ENCODE measurements around the gene SIGLEC9.
A peak's percentile ranks its signal among the peaks of the same experiment; 100 is the strongest.
"Not testable (repeated sequence)": the region's sequence is repeated elsewhere in the genome, so short reads cannot be mapped to it uniquely, and the experiment has no call there.

Gene SIGLEC9

GRCh38 chr19:51140441-51140840, 15.7 kb downstream of the SIGLEC9 start:
- no peaks in the 10 kb centered on the region for H3K36me3 Mint-ChIP-seq (ENCODE audit: low read depth)
- peaks cover 8% of the 10 kb centered on the region for H3K4me1 Mint-ChIP-seq (ENCODE audit: low read depth)

GRCh38 chr19:51141181-51141580, 16.5 kb downstream of the SIGLEC9 start:
- Mint-ChIP-seq H3K4me1 (ENCODE audit: low read depth) (peaks cover 8% of the 10 kb centered on the region), H3K9me3 (no peaks in the 10 kb centered on the region), H3K27ac (no peak overlapping the region), H3K4me3 (no peak overlapping the region), H3K27me3 (ENCODE audit: low read depth) (peaks cover 17% of the 10 kb centered on the region), H3K36me3 (ENCODE audit: low read depth) (no peaks in the 10 kb centered on the region)

More at GRCh38 chr19:51140441-51140840, 15.7 kb downstream of the SIGLEC9 start:
- no peak overlapping the region for H3K4me3 Mint-ChIP-seq
- H3K27ac Mint-ChIP-seq, result no peak overlapping the region
- H3K27me3 Mint-ChIP-seq (ENCODE audit: low read depth), result peaks cover 21% of the 10 kb centered on the region
- peaks cover under 1% of the 10 kb centered on the region for H3K9me3 Mint-ChIP-seq

GRCh38 chr19:51142119-51142518, 17.4 kb downstream of the SIGLEC9 start, which contains the start of gene SIGLEC7:
Gene SIGLEC7, plus strand, starts transcription at chr19:51142301. Its CDS starts 69 bp downstream, at chr19:51142370.
- H3K27ac Mint-ChIP-seq, result no peak within 1 kb of the TSS
- H3K27me3 Mint-ChIP-seq (ENCODE audit: low read depth), result peaks cover 14% of the 10 kb centered on the region
- no peak within 1 kb of the TSS for H3K4me3 Mint-ChIP-seq
- H3K9me3 Mint-ChIP-seq, result no peaks in the 10 kb centered on the region
- H3K4me1 Mint-ChIP-seq (ENCODE audit: low read depth), result peaks cover 3% of the 10 kb centered on the region
- H3K36me3 Mint-ChIP-seq (ENCODE audit: low read depth), result no peaks in the 10 kb centered on the region

GRCh38 chr19:51142809-51143475, 18.2 kb downstream of the SIGLEC9 start:
- not testable (repeated sequence) for H3K27ac Mint-ChIP-seq; H3K4me3 Mint-ChIP-seq; H3K9me3 Mint-ChIP-seq; H3K4me1 Mint-ChIP-seq (ENCODE audit: low read depth); H3K36me3 Mint-ChIP-seq (ENCODE audit: low read depth)
- H3K27me3 Mint-ChIP-seq (ENCODE audit: low read depth), result peaks cover 14% of the 10 kb centered on the region

GRCh38 chr19:51143486-51143885, 18.8 kb downstream of the SIGLEC9 start:
- Mint-ChIP-seq H3K4me3 (no peak overlapping the region), H3K36me3 (ENCODE audit: low read depth) (no peaks in the 10 kb centered on the region), H3K27ac (no peak overlapping the region), H3K27me3 (ENCODE audit: low read depth) (peaks cover 14% of the 10 kb centered on the region), H3K9me3 (no peaks in the 10 kb centered on the region), H3K4me1 (ENCODE audit: low read depth) (no peaks in the 10 kb centered on the region)

GRCh38 chr19:51144482-51145045, 19.9 kb downstream of the SIGLEC9 start:
- no peak overlapping the region for H3K4me3 Mint-ChIP-seq
- no peaks in the 10 kb centered on the region for H3K9me3 Mint-ChIP-seq
- no peak overlapping the region for H3K27ac Mint-ChIP-seq
- peaks cover 19% of the 10 kb centered on the region for H3K27me3 Mint-ChIP-seq (ENCODE audit: low read depth)
- no peaks in the 10 kb centered on the region for H3K4me1 Mint-ChIP-seq (ENCODE audit: low read depth)
- H3K36me3 Mint-ChIP-seq (ENCODE audit: low read depth), result no peaks in the 10 kb centered on the region

GRCh38 chr19:51145916-51146493, 21.3 kb downstream of the SIGLEC9 start:
- Mint-ChIP-seq H3K4me1 (ENCODE audit: low read depth) (no peaks in the 10 kb centered on the region), H3K36me3 (ENCODE audit: low read depth) (no peaks in the 10 kb centered on the region), H3K9me3 (peaks cover 4% of the 10 kb centered on the region), H3K27me3 (ENCODE audit: low read depth) (peaks cover 22% of the 10 kb centered on the region), H3K4me3 (no peak overlapping the region), H3K27ac (no peak overlapping the region)

- Mint-ChIP-seq H3K36me3 (ENCODE audit: low read depth) (no peaks in the 10 kb centered on the region), H3K27me3 (ENCODE audit: low read depth) (peaks cover 25% of the 10 kb centered on the region), H3K4me1 (ENCODE audit: low read depth) (no peaks in the 10 kb centered on the region), H3K27ac (no peak overlapping the region), H3K9me3 (peaks cover 6% of the 10 kb centered on the region), H3K4me3 (no peak overlapping the region)
Observed at GRCh38 chr19:51146751-51147150, 22.0 kb downstream of the SIGLEC9 start.

- H3K36me3 Mint-ChIP-seq (ENCODE audit: low read depth), result no peaks in the 10 kb centered on the region
- no peak overlapping the region for H3K27ac Mint-ChIP-seq
- no peaks in the 10 kb centered on the region for H3K4me1 Mint-ChIP-seq (ENCODE audit: low read depth)
- H3K27me3 Mint-ChIP-seq (ENCODE audit: low read depth), result peaks cover 25% of the 10 kb centered on the region
- H3K4me3 Mint-ChIP-seq, result no peak overlapping the region
- H3K9me3 Mint-ChIP-seq, result peaks cover 6% of the 10 kb centered on the region
Observed at GRCh38 chr19:51147663-51148062, 23.0 kb downstream of the SIGLEC9 start.

GRCh38 chr19:51148580-51148979, 23.9 kb downstream of the SIGLEC9 start:
- no peaks in the 10 kb centered on the region for H3K4me1 Mint-ChIP-seq (ENCODE audit: low read depth)
- no peaks in the 10 kb centered on the region for H3K36me3 Mint-ChIP-seq (ENCODE audit: low read depth)
- H3K27me3 Mint-ChIP-seq (ENCODE audit: low read depth), result peaks cover 29% of the 10 kb centered on the region
- H3K4me3 Mint-ChIP-seq, result no peak overlapping the region
- peaks cover 6% of the 10 kb centered on the region for H3K9me3 Mint-ChIP-seq
- no peak overlapping the region for H3K27ac Mint-ChIP-seq

- H3K36me3 Mint-ChIP-seq (ENCODE audit: low read depth), result no peaks in the 10 kb centered on the region
- peaks cover 6% of the 10 kb centered on the region for H3K9me3 Mint-ChIP-seq
- H3K4me1 Mint-ChIP-seq (ENCODE audit: low read depth), result no peaks in the 10 kb centered on the region
- H3K27ac Mint-ChIP-seq, result no peak overlapping the region
- peaks cover 29% of the 10 kb centered on the region for H3K27me3 Mint-ChIP-seq (ENCODE audit: low read depth)
- no peak overlapping the region for H3K4me3 Mint-ChIP-seq
Observed at GRCh38 chr19:51150627-51151026, 25.9 kb downstream of the SIGLEC9 start.

GRCh38 chr19:51156710-51157109, 32.0 kb downstream of the SIGLEC9 start:
- Mint-ChIP-seq H3K9me3 (no peaks in the 10 kb centered on the region), H3K4me1 (ENCODE audit: low read depth) (peaks cover 11% of the 10 kb centered on the region), H3K27me3 (ENCODE audit: low read depth) (peaks cover 32% of the 10 kb centered on the region), H3K27ac (no peak overlapping the region), H3K36me3 (ENCODE audit: low read depth) (no peaks in the 10 kb centered on the region), H3K4me3 (no peak overlapping the region)

- H3K36me3 Mint-ChIP-seq (ENCODE audit: low read depth), result no peaks in the 10 kb centered on the region
- H3K4me3 Mint-ChIP-seq, result no peak overlapping the region
- H3K27ac Mint-ChIP-seq, result no peak overlapping the region
- H3K9me3 Mint-ChIP-seq, result no peaks in the 10 kb centered on the region
- H3K4me1 Mint-ChIP-seq (ENCODE audit: low read depth), result peaks cover 11% of the 10 kb centered on the region
- peaks cover 32% of the 10 kb centered on the region for H3K27me3 Mint-ChIP-seq (ENCODE audit: low read depth)
Observed at GRCh38 chr19:51157265-51157664, 32.6 kb downstream of the SIGLEC9 start.

- Mint-ChIP-seq H3K4me1 (ENCODE audit: low read depth) (peaks cover 15% of the 10 kb centered on the region), H3K36me3 (ENCODE audit: low read depth) (no peaks in the 10 kb centered on the region), H3K9me3 (no peaks in the 10 kb centered on the region), H3K4me3 (no peak overlapping the region), H3K27me3 (ENCODE audit: low read depth) (peaks cover 36% of the 10 kb centered on the region), H3K27ac (peak overlapping the region; percentile 46)
Observed at GRCh38 chr19:51158474-51159129, 33.9 kb downstream of the SIGLEC9 start.

GRCh38 chr19:51159656-51160055, 35.0 kb downstream of the SIGLEC9 start:
- Mint-ChIP-seq H3K36me3 (ENCODE audit: low read depth) (no peaks in the 10 kb centered on the region), H3K27ac (no peak overlapping the region), H3K9me3 (no peaks in the 10 kb centered on the region)

More at GRCh38 chr19:51159656-51160055, 35.0 kb downstream of the SIGLEC9 start:
- Mint-ChIP-seq H3K27me3 (ENCODE audit: low read depth) (peaks cover 36% of the 10 kb centered on the region), H3K4me1 (ENCODE audit: low read depth) (peaks cover 16% of the 10 kb centered on the region), H3K4me3 (no peak overlapping the region)

Measured in T-helper 1 cell treated with Interleukin-12 subunit alpha and Interleukin-12 subunit beta and Interleukin-4 antibody, amounts not matched to agents 30 μg/mL and 1 μg/mL, for 36 hours (primary cell).